ENCODE data around the gene CDIP1. TPM values are rescaled to one million over a fixed set of nuclear protein-coding genes. Genes with fewer than 3 reads are reported as not detected.

Gene CDIP1
- total and polyA plus RNA-seq, 9 of the 15 experiments (the other 6 are each of a cell fraction or from before 2014, with no cell fraction given): 0.29 TPM; not detected in 8

DNA sequence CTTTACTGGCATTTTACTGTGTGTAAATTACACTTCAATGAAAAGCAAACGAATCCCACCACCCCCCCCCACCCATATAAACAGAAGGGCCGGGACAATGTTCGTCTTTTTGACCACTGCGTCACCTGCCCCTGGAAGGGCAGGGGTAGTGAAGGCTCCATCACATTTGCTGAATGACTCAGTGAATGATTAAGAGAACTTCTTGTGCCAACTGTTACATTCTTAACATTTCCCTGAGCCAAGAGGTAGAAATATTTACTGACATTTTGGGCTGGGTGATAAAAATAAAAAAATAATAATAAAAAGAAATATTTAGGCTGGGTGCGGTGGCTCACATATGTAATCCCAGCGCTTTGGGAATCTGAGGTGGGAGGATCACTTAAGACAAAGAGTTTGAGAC lies 41.7 kb upstream of the CDIP1 start:
- CTCF ChIA-PET (ENCODE audit: low intra/inter-chr PET ratio): no interaction called here
- H3K9me3 ChIP-seq (replicated peaks; ENCODE audit: control insufficient read depth, insufficient read depth, low read depth, low read length): no peaks in the 10 kb centered on the region
- H4K20me1 ChIP-seq (replicated peaks; ENCODE audit: control insufficient read depth, insufficient read depth, low read length): no peaks in the 10 kb centered on the region
- peaks cover 0 to 3% of the 10 kb centered on the region in 2 experiments; a peak in 1 of 5 replicates for H3K4me1 ChIP-seq (replicated peaks in 1 of 2; ENCODE audit: control insufficient read depth in 2 of 2, insufficient read depth in 2 of 2, low read length in 2 of 2)
- no peak overlapping the region for H3K4me3 ChIP-seq
- BruUV-seq (replicated peaks): no TSS peak
- WGBS (ENCODE audit: insufficient coverage, low coverage, missing lambda C conversion rate): 14% methylated on average over 5 of the region's 6 CpGs
- DNase-seq (ENCODE audit: extremely low read depth in 1 of 4, low spot score in 3 of 4) (peak in 1 of 4 experiments; percentile 1), ATAC-seq (no peak), FAIRE-seq (no peak)
- no peaks in the 10 kb centered on the region for H3K36me3 ChIP-seq (ENCODE audit: control insufficient read depth, insufficient read depth, low read length)
- H3K27me3 ChIP-seq (ENCODE audit: control insufficient read depth in 2 of 2, insufficient read depth in 2 of 2, low read length in 2 of 2): peaks cover 5 to 45% of the 10 kb centered on the region in 2 experiments; a peak in 4 of 5 replicates
- H3K79me2 ChIP-seq (ENCODE audit: control insufficient read depth, insufficient read depth, low read length): no peaks in the 10 kb centered on the region
- H2AFZ ChIP-seq (ENCODE audit: low read depth, low read length): no peak overlapping the region
- POLR2A ChIA-PET: interaction anchor here (0.6 to 1.1 kb wide), 2 partner anchors 93 to 380 kb away, joined by 3 read pairs; no protein-coding TSS in a partner anchor
- TF ChIP-seq COPS2 (conservative IDR thresholded peaks at IDR 0.05): no peak
- TF ChIP-seq ZNF77 (CRISPR knock-in tag; IDR thresholded peaks at IDR 0.05): no peak
- TF ChIP-seq NCOR1 (IDR thresholded peaks at IDR 0.05): no peak
- no peak for TF ChIP-seq PHTF2 (CRISPR knock-in tag; IDR thresholded peaks at IDR 0.05)
- TF ChIP-seq ZNF507 (tag; conservative IDR thresholded peaks at IDR 0.05): no peak
- no peak for TF ChIP-seq NR3C1 (CRISPR knock-in tag; IDR thresholded peaks at IDR 0.05)
- TF ChIP-seq ERF (CRISPR knock-in tag; IDR thresholded peaks at IDR 0.05): no peak
- TF ChIP-seq FOS (IDR thresholded peaks at IDR 0.05; ENCODE audit: extremely low read depth, insufficient read length): no peak
- no peak for TF ChIP-seq ZC3H4 (CRISPR knock-in tag; IDR thresholded peaks at IDR 0.05; ENCODE audit: borderline replicate concordance)
- no peak for TF ChIP-seq TARDBP (IDR thresholded peaks at IDR 0.05)
- no peak for TF ChIP-seq SNRNP70 (optimal IDR thresholded peaks at IDR 0.05; ENCODE audit: low read depth, low read length)
- no peak for TF ChIP-seq HSF4 (CRISPR knock-in tag; IDR thresholded peaks at IDR 0.05; ENCODE audit: borderline replicate concordance)
- no peak for TF ChIP-seq NFRKB (IDR thresholded peaks at IDR 0.05; ENCODE audit: low read depth)
- TF ChIP-seq CBX5 (IDR thresholded peaks at IDR 0.05; ENCODE audit: borderline replicate concordance, low read depth): no peak
- H3K4me2 ChIP-seq (ENCODE audit: insufficient read depth, low read length): no peak overlapping the region
- H3K9me1 ChIP-seq (ENCODE audit: control insufficient read depth, insufficient read depth, low read length): no peaks in the 10 kb centered on the region
- in situ Hi-C loops (cut with MboI): no loop called here
- no peak overlapping the region for H3K9ac ChIP-seq (ENCODE audit: insufficient read depth in 1 of 2, low read depth in 2 of 2, low read length in 2 of 2)
- no peak overlapping the region for H3K27ac ChIP-seq (ENCODE audit: extremely low read depth, low read depth, low read length)
- intact Hi-C loops (cut with micrococcal nuclease): no loop called here
